ENCODE measurements around the gene FAM81B.

- TF ChIP-seq CTCF (conservative IDR thresholded peaks at IDR 0.05; ENCODE audit: low read depth, low read length) (no peak), EZH2 (IDR thresholded peaks at IDR 0.05; ENCODE audit: borderline replicate concordance, low read depth, low read length, poor library complexity, severe bottlenecking) (no peak)
Measured at GRCh38 chr5:95422838-95423237, 31.7 kb downstream of the FAM81B start.

All from A673 (cell line).